Measurements from ENCODE around the gene TUNAR.

GRCh38 chr14:95943699-95944098 is 67.1 kb downstream of the TUNAR start:
- TF ChIP-seq CTCF (IDR thresholded peaks at IDR 0.05) (no peak), ZFX (IDR thresholded peaks at IDR 0.05; ENCODE audit: borderline replicate concordance) (no peak)
